CD4-positive, alpha-beta memory T cell (primary cell): ENCODE data around the gene KIF26B. TPM values are rescaled to one million over a fixed set of nuclear protein-coding genes. Genes with fewer than 3 reads are reported as not detected.
A peak's percentile ranks its signal among the peaks of the same experiment; 100 is the strongest.

ENCODE experiments used
- CTCF ChIA-PET: fragments of 350-600 bp; sonication (Branson Sonifier 250); formaldehyde crosslinking; loops from one replicate; lab custom pipeline; 2021; ENCODE audit warnings: inconsistent platforms; ENCODE audit not compliant: partially characterized antibody; lab: Charles Lee
- POLR2A ChIA-PET: fragments of 350-600 bp; sonication (Branson Sonifier 250); formaldehyde crosslinking; loops from one replicate; lab custom pipeline; 2021; ENCODE audit not compliant: partially characterized antibody; lab: Charles Lee
- DNase-seq, 5 donors: peaks; one replicate each; pipeline versions ENCODE4 v3.0.0 to v3.0.0-alpha.2; 2020 to 2022; ENCODE audit warnings: mixed read lengths in 1 of 5
- H3K27ac ChIP-seq: one replicate; pipeline ENCODE4 v1.7.0; 2013; ENCODE audit warnings: low read depth, low read length
- H3K27me3 ChIP-seq: 2 replicates; pipeline ENCODE4 v1.7.0; 2013; ENCODE audit warnings: mild to moderate bottlenecking, low read length, moderate library complexity; ENCODE audit not compliant: insufficient read depth
- H3K36me3 ChIP-seq: 2 replicates; pipeline ENCODE4 v1.7.0; 2013; ENCODE audit warnings: mild to moderate bottlenecking, low read length, moderate library complexity; ENCODE audit not compliant: insufficient read depth
- H3K4me1 ChIP-seq: 2 replicates; pipeline ENCODE4 v1.7.0; 2013; ENCODE audit warnings: mild to moderate bottlenecking, low read length, moderate library complexity; ENCODE audit not compliant: insufficient read depth
- H3K4me3 ChIP-seq, 2 donors: one replicate each; pipeline ENCODE4 v1.7.0; 2013; ENCODE audit warnings: low read length in 2 of 2, mild to moderate bottlenecking in 1 of 2
- H3K9me3 ChIP-seq, 2 donors: one replicate each; pipeline ENCODE4 v1.7.0; 2013; ENCODE audit warnings: low read length in 2 of 2, control low read depth in 1 of 2; ENCODE audit not compliant: control insufficient read depth in 1 of 2
- H3K27ac Mint-ChIP-seq, 7 donors: one replicate each; pipeline ENCODE4 v1.8.0; 2020 to 2021; ENCODE audit warnings: mixed read lengths in 7 of 7, mild to moderate bottlenecking in 6 of 7, inconsistent platforms in 3 of 7, moderate library complexity in 3 of 7
- H3K27me3 Mint-ChIP-seq, 2 donors: one replicate each; pipeline ENCODE4 v1.8.0; 2020 to 2021; ENCODE audit warnings: mixed read lengths in 2 of 2
- H3K36me3 Mint-ChIP-seq, 2 donors: one replicate each; pipeline ENCODE4 v1.8.0; 2020 to 2021; ENCODE audit warnings: mixed read lengths in 2 of 2, inconsistent platforms in 1 of 2, mild to moderate bottlenecking in 1 of 2
- H3K4me1 Mint-ChIP-seq, 4 donors: one replicate each; pipeline ENCODE4 v1.8.0; 2020 to 2021; ENCODE audit warnings: mixed read lengths in 4 of 4, mild to moderate bottlenecking in 1 of 4
- H3K4me3 Mint-ChIP-seq, 8 donors: one replicate each; pipeline ENCODE4 v1.8.0; 2020 to 2021; ENCODE audit warnings: mixed read lengths in 8 of 8, mild to moderate bottlenecking in 7 of 8, moderate library complexity in 6 of 8, inconsistent platforms in 3 of 8
- H3K9me3 Mint-ChIP-seq, 8 donors: one replicate each; pipeline ENCODE4 v1.8.0; 2020 to 2021; ENCODE audit warnings: mixed read lengths in 8 of 8, mild to moderate bottlenecking in 5 of 8, inconsistent platforms in 3 of 8, moderate library complexity in 1 of 8
- intact Hi-C: fragments of 100-400 bp; cut with micrococcal nuclease; formaldehyde crosslinking; loops from one replicate; pipeline ENCODE4 v1.15.1; 2023
- polyA plus RNA-seq, 2 donors: library from polyadenylated mRNA; unstranded; fragments of 300-500 nt; fragmentation: Illumina TruSeq; gene quantifications; one replicate each; pipeline ENCODE4 v1.2.3, GENCODE V29; 2021
- total RNA-seq, 2 experiments: library from RNA; stranded (reverse); gene quantifications; one replicate each; pipeline ENCODE4 v1.2.3, GENCODE V29; 2021

KIF26B gene
- total and polyA plus RNA-seq, 4 experiments from 2014 or later = 0.10 TPM; not detected in 3

DNA sequence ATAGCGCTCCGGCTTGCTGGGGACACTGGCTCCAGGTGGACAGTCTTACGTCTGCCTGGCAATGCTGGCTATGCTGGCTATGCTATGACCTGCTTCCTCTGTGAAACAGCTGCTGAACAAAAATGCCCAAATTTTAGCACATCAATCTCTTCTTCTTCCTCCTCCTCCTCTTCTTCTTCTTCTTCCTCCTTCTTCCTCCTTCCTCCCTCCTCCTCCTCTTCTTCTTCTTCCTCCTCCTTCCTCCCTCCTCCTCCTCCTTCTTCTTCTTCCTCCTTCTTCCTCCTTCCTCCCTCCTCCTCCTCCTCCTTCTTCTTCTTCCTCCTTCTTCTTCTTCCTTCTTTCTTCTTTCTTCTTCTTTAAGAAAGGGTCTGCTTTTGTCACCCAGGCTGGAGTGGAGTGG lies 401.3 kb downstream of the KIF26B start:
- Histone ChIP-seq H3K27me3 (no peaks in the 10 kb centered on the region), H3K4me1 (no peaks in the 10 kb centered on the region), H3K36me3 (no peaks in the 10 kb centered on the region), H3K27ac (no peak overlapping the region), H3K9me3 (no peaks in the 10 kb centered on the region), H3K4me3 (no peak overlapping the region)
- CTCF ChIA-PET = no interaction called here
- Mint-ChIP-seq H3K4me1 (no peaks in the 10 kb centered on the region), H3K9me3 (peaks cover 0 to 3% (median 0%) of the 10 kb centered on the region in 8 donors), H3K36me3 (no peaks in the 10 kb centered on the region), H3K4me3 (no peak overlapping the region), H3K27ac (no peak overlapping the region), H3K27me3 (no peaks in the 10 kb centered on the region)
- POLR2A ChIA-PET = no interaction called here
- intact Hi-C loops = no loop called here
- DNase-seq = no peak

DNA sequence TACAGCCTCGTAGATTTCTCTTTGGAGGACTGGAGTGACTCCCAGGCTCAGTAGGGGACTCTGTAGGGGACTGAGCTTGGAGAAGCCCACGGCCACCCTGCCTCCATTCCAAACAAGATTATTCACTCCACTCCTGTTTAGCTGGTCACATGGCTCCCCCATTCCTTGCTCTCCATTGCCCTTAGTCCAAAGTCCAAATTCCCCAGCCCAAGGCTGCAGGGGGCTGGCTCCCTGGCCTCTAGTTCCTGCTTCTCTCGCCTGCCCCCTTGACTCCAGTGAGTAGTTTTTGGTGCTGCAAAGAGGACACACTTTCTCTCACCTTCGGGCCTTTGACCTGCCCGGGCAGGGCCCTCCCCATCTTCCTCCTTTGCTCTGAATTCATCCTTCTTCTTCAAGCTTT lies 403.3 kb downstream of the KIF26B start:
- Mint-ChIP-seq H3K27me3 (peaks cover 0 to 1% of the 10 kb centered on the region in 2 donors), H3K4me1 (no peaks in the 10 kb centered on the region), H3K36me3 (no peaks in the 10 kb centered on the region), H3K9me3 (peaks cover 0 to 2% (median 0%) of the 10 kb centered on the region in 8 donors), H3K4me3 (no peak overlapping the region), H3K27ac (peak overlapping the region in 1 of 7 donors; percentile 11)
- Histone ChIP-seq H3K36me3 (no peaks in the 10 kb centered on the region), H3K9me3 (no peaks in the 10 kb centered on the region), H3K27me3 (no peaks in the 10 kb centered on the region), H3K4me3 (no peak overlapping the region), H3K4me1 (no peaks in the 10 kb centered on the region), H3K27ac (no peak overlapping the region)
- POLR2A ChIA-PET = no interaction called here
- CTCF ChIA-PET = no interaction called here
- intact Hi-C loops = no loop called here
- no peak for DNase-seq

DNA sequence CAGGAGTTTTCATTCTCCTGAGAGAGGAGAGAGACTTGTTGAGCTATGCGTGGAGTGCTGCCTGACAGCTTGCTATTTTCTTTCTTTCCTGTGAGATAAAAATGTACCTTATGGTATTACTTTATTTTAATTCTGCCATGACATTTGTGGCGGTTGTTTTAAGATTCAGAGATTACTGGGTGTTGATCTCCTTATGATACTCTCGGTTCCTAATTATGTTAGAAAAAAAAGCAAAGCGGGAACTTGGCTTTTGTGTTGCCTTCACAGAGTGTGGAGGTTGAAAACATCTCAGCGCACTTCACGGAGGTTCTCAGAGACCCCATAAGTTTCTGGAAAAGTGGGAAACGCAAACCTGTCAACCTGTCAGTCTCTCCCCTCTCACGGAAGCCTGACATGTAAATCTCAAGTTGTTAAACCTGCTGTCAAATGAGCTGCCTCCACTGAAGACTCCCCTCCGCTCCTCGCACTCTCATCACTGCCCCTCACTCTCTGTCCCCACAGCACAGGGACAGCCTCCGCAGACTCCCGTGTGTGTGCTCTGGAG lies 405.6 kb downstream of the KIF26B start:
- Mint-ChIP-seq H3K4me1 (no peaks in the 10 kb centered on the region), H3K36me3 (no peaks in the 10 kb centered on the region), H3K9me3 (peaks cover 0 to 3% (median 0%) of the 10 kb centered on the region in 8 donors), H3K4me3 (no peak overlapping the region), H3K27me3 (peaks cover 0 to 1% of the 10 kb centered on the region in 2 donors), H3K27ac (no peak overlapping the region)
- Histone ChIP-seq H3K27me3 (no peaks in the 10 kb centered on the region), H3K4me3 (no peak overlapping the region), H3K27ac (no peak overlapping the region), H3K9me3 (no peaks in the 10 kb centered on the region), H3K36me3 (no peaks in the 10 kb centered on the region), H3K4me1 (no peaks in the 10 kb centered on the region)
- POLR2A ChIA-PET = no interaction called here
- CTCF ChIA-PET = interaction anchor here (1.0 kb wide), 1 partner anchor 9 kb away, joined by 3 read pairs; no protein-coding TSS in a partner anchor
- intact Hi-C loops = no loop called here
- no peak for DNase-seq

DNA sequence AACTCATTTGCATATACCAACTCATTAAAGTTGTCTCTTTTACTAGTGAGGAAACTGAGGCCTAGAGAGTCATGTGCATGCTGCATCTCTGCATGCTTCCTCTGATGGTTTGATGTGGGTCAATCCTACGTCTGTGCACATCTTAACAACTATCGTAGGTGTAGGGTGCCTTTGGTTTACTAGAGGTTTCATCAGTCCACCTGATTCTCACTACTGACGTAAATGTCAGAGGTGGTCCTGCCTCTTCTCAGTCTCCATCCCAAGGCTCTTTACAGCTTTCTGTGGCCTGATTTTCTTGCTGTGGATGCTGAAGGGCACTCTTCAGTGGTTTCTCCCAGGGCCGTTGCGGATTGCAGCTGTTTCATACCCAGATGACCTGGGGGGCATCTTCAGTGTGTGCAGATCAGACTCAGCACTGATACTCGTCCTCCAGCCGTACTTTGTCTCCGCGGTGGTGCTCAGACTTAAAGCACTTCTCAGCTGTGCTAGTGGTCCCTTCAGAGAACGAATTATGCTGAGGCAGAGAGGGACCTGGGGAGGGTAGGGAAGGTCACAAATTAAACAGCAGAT lies 407.0 kb downstream of the KIF26B start:
- H3K9me3 ChIP-seq = no peaks in the 10 kb centered on the region
- H3K27ac ChIP-seq = no peak overlapping the region
- no peak for DNase-seq
- Mint-ChIP-seq H3K27me3 (peaks cover 0 to 1% of the 10 kb centered on the region in 2 donors), H3K4me3 (no peak overlapping the region), H3K9me3 (peaks cover 0 to 5% (median 0%) of the 10 kb centered on the region in 8 donors), H3K4me1 (no peaks in the 10 kb centered on the region), H3K36me3 (no peaks in the 10 kb centered on the region), H3K27ac (no peak overlapping the region)
- POLR2A ChIA-PET = no interaction called here
- no peaks in the 10 kb centered on the region for H3K4me1 ChIP-seq
- H3K36me3 ChIP-seq = no peaks in the 10 kb centered on the region
- intact Hi-C loops = no loop called here
- CTCF ChIA-PET = no interaction called here
- H3K27me3 ChIP-seq = no peaks in the 10 kb centered on the region
- no peak overlapping the region for H3K4me3 ChIP-seq

DNA sequence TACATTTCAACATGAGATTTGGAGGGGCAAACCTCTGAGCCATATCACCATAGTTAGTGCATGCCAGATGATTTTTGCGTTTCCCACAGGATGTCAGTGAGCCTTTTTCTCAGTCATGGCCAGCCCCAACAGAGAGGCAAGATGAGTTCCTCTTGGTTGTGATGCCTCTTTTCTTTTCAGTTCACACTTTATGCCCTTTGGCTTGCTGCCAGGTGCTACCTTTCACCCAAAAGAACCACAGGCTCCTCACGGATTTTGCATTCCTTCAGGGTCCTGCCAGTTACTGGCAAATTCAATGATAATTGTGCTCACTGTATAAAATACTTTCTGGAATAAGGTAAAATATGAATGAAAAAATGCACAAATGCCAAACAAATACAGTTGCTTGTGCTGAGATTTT lies 411.3 kb downstream of the KIF26B start:
- ChIA-PET CTCF (no interaction called here), POLR2A (no interaction called here)
- H3K36me3 Mint-ChIP-seq = no peaks in the 10 kb centered on the region
- peaks cover 0 to 5% (median 0%) of the 10 kb centered on the region in 8 donors for H3K9me3 Mint-ChIP-seq
- Histone ChIP-seq H3K4me1 (no peaks in the 10 kb centered on the region), H3K36me3 (no peaks in the 10 kb centered on the region), H3K4me3 (no peak overlapping the region), H3K27ac (no peak overlapping the region), H3K27me3 (no peaks in the 10 kb centered on the region), H3K9me3 (no peaks in the 10 kb centered on the region)
- no peak overlapping the region for H3K4me3 Mint-ChIP-seq
- DNase-seq = no peak
- H3K4me1 Mint-ChIP-seq = no peaks in the 10 kb centered on the region
- no peak overlapping the region for H3K27ac Mint-ChIP-seq
- intact Hi-C loops = no loop called here
- peaks cover 0 to 1% of the 10 kb centered on the region in 2 donors for H3K27me3 Mint-ChIP-seq

DNA sequence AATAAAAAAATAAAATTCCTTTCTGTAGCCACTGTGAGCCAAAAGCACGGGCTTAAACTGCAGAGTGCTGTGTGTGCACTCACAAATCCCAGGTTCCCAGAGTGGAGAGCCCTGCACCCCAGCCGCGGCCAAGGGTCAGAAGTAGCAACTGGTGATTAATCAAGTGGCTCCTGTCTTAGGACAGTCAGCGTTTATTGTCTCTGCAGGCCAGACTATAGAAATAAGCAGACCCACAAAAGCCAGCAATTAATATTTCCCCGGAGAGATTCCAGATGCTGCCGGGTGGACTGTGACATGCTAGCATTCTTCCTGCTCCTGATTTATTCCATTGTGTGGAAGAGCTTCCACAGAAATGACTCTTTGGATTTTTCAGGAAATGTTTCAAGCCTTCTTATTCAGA lies 412.2 kb downstream of the KIF26B start:
- no peaks in the 10 kb centered on the region for H3K27me3 ChIP-seq
- no peaks in the 10 kb centered on the region for H3K36me3 ChIP-seq
- H3K9me3 Mint-ChIP-seq = peaks cover 0 to 5% (median 0%) of the 10 kb centered on the region in 8 donors
- POLR2A ChIA-PET = no interaction called here
- no peaks in the 10 kb centered on the region for H3K9me3 ChIP-seq
- no peak overlapping the region for H3K4me3 ChIP-seq
- H3K4me1 ChIP-seq = no peaks in the 10 kb centered on the region
- CTCF ChIA-PET = no interaction called here
- no peaks in the 10 kb centered on the region for H3K36me3 Mint-ChIP-seq
- H3K27ac Mint-ChIP-seq = no peak overlapping the region
- H3K27me3 Mint-ChIP-seq = peaks cover 0 to 1% of the 10 kb centered on the region in 2 donors
- no peak for DNase-seq
- intact Hi-C loops = no loop called here
- H3K4me3 Mint-ChIP-seq = no peak overlapping the region
- no peaks in the 10 kb centered on the region for H3K4me1 Mint-ChIP-seq
- no peak overlapping the region for H3K27ac ChIP-seq

DNA sequence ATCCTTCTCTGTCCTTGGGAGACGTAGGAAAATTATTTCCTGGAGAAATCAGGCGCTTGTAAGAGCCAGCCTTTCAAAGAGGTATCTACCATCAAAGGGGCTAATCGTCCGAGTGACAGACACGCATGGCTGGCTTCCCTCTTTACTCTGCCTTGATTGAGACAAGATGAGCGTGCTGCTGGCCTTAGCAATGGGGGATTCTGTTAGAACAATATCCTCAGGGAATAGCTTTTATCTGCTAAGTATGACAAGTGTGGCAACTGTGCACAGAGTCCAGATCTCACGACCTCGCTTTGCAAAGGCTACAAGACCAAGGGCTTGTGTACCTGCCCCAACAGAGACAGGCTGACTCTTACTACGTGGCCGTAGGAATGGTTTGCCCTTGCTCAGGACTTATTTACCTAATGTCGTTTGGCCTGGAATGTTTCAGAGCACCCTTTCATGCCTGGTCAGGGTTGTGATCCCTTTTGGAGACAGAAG lies 417.1 kb downstream of the KIF26B start:
- ChIA-PET CTCF (no interaction called here), POLR2A (no interaction called here)
- Histone ChIP-seq H3K27ac (no peak overlapping the region), H3K4me1 (no peaks in the 10 kb centered on the region), H3K36me3 (no peaks in the 10 kb centered on the region), H3K9me3 (no peaks in the 10 kb centered on the region), H3K4me3 (no peak overlapping the region), H3K27me3 (no peaks in the 10 kb centered on the region)
- H3K27ac Mint-ChIP-seq = no peak overlapping the region
- H3K36me3 Mint-ChIP-seq = no peaks in the 10 kb centered on the region
- H3K4me1 Mint-ChIP-seq = no peaks in the 10 kb centered on the region
- intact Hi-C loops = no loop called here
- H3K4me3 Mint-ChIP-seq = no peak overlapping the region
- H3K9me3 Mint-ChIP-seq = no peaks in the 10 kb centered on the region
- DNase-seq = no peak
- H3K27me3 Mint-ChIP-seq = peaks cover 0 to 2% of the 10 kb centered on the region in 2 donors
